Activated CD8-positive, alpha-beta memory T cell treated with anti-CD3 and anti-CD28 coated beads, Interleukin-2, amount 50 U/mL, for 24 hours (primary cell): ENCODE results near the gene PHACTR2.
"Not testable (repeated sequence)": the region's sequence is repeated elsewhere in the genome, so short reads cannot be mapped to it uniquely, and the experiment has no call there.

Experiments used
- DNase-seq: peaks from one replicate; pipeline ENCODE4 v3.0.0-alpha.2; 2020; ENCODE audit errors: extremely low read depth

The PHACTR2 gene

DNA sequence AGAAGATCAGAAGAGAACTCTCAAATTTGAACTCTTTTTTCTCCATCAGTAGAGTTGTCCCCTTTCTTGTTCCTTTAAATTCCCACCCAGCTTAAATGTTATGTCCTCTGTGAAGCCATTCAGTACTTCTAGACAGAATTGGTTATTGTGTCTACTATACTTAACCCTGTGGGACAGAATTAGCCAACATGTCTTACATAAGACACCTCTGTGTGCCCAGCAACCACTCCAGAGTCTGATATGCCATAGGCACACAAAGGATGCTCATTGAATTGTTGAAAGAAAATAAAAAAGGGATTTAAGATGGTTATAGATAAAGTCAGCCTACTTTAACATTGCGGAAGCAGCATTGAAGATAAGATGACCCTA is 88.4 kb downstream of the PHACTR2 start:
- DNase-seq = no peak

GRCh38 chr6:143767433-143767832 is 89.7 kb downstream of the PHACTR2 start:
- no peak for DNase-seq

DNA sequence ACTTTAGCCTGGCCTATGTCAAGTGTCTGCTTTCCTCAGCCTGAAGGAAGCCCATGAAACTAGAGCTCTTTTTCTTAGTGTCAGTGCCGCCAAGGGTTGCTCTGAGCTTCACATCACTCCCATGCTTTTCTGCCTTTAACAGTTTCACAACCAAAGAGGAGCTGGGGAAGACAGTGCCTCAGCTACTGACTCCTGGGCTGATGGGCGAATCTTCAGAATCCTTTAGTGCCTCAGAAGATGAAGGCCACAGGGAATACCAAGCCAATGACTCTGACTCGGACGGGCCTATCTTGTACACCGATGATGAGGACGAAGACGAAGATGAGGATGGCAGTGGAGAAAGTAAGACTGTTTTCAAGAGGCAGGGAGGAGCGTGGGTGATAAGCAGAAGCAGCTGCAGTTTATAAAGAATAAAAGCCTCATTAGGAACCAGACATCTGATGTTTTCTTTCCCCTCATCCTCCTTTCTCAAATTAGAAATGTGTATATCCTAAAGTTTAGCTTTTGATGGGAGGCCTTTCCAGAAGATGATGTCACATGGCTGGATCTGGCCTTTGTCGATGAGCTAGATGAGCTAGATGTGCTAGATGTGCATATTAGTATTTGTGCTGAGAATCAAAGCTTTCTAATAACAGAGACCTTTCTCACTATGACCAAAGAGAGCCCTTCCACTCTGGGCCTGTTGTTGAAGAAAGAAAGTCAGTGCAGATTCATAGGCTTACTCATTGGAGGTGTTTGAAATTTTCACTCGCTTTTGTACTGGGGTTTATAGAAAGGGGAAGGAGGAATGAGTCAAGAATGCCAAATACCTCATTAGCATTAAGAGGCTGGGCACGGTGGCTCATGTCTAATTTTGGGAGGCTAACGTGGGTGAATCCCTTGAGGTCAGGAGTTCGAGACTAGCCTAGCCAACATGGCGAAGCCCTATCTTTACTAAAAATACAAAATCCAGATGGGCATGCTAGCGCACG is 94.6 kb downstream of the PHACTR2 start:
- no peak for DNase-seq

DNA sequence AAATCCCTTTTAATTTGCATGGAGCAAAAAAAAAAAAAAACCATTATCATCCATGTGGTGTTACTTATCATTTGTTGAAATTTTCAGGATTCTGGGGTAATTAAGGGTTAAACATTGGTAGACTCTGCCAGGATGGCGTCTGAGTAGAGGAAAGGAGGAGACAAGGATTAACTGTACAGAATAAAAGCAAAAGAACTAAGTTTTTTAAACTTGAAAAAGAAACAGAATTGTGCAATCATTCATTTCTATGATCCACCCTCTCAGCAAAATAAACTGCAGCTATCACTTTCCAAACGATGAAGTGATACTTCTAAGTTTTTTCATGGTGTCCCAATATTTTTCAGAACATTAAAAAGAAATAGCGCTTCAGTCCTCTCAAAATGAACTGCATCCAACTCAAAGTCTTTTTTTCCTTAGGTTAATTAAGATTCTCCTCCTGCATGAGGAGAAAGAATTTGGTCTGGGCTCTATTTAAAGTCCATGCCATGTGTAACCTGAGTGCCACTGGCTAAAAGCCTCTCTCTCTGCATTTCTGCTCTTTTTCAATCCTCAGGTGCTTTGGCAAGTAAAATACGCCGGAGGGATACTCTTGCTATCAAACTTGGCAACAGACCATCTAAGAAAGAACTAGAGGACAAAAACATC is 95.9 kb downstream of the PHACTR2 start:
- no peak for DNase-seq

GRCh38 chr6:143774347-143774746 is 96.6 kb downstream of the PHACTR2 start:
- no peak for DNase-seq

DNA sequence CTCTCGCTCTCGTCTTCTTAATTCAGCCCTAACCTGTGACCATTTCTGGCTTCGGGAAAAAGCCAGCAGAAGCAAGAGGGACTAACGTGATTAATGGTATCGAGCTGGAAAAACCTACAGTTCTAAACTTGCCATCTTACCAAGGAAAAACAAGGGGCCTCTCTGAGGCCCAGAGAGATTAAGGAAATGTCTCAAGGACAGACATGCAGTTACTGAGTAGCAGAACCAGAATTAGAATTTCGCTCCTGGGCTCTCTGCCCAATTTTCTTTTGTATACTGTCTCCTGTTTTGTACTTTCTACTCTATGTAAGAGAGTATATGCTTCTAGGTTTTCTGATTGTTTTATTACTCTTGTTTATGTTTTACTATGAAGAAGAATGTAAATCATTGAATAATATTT is 97.6 kb downstream of the PHACTR2 start:
- no peak for DNase-seq

- DNase-seq = no peak
Measured at GRCh38 chr6:143778926-143779325, 101.2 kb downstream of the PHACTR2 start.

GRCh38 chr6:143782481-143782880 is 104.7 kb downstream of the PHACTR2 start:
- DNase-seq = no peak

GRCh38 chr6:143783077-143783476 is 105.3 kb downstream of the PHACTR2 start:
- DNase-seq = no peak

DNA sequence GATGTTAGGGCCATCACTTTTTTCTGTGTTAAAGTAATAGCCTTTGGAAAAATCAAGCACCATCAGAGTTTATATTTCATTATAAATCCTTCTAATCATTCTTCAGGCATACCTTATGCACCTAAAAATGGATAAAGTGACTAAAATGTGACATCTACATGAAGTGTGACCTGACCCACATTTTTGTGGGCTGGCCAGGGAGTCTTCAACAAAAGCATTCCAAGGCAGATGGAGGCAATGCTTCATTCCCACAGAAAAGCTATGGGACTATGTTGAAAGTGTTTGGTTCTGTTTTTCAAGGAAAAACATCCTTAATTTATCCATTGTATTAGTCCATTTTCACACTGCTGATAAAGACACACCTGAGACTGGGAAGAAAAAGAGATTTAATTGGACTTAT is 106.6 kb downstream of the PHACTR2 start:
- DNase-seq = no peak

- not testable (repeated sequence) for DNase-seq
Measured at GRCh38 chr6:143786371-143786770, 108.6 kb downstream of the PHACTR2 start.

- DNase-seq = no peak
Measured at GRCh38 chr6:143792402-143793279, 114.9 kb downstream of the PHACTR2 start.

GRCh38 chr6:143793280-143793619 is 115.5 kb downstream of the PHACTR2 start:
- DNase-seq = no peak

DNA sequence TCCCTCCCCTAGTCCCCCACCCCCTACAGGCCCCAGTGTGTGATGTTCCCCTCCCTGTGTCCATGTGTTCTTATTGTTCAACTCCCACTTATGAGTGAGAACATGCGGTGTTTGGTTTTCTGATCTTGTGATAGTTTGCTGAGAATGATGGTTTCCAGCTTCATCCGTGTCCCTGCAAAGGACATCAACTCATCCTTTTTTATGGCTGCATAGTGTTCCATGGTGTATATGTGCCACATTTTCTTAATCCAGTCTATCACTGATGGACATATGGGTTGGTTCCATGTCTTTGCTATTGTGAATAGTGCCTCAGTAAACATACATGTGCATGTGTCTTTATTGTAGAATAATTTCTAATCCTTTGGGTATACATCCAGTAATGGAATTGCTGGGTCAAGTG is 118.8 kb downstream of the PHACTR2 start:
- DNase-seq = not testable (repeated sequence)

DNA sequence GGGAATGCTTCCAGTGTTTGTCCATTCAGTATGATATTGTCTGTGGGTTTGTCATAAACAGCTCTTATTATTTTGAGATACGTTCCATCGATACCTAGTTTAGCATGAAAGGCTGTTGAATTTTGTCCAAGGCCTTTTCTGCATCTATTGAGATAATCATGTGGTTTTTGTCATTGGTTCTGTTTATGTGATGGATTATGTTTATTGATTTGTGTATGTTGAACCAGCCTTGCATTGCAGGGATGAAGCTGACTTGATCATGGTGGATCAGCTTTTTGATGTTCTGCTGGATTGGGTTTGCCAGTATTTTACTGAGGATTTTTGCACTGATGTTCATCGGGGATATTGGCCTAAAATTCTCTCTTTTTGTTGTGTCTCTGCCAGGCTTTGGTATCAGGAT is 120.7 kb downstream of the PHACTR2 start:
- DNase-seq = not testable (repeated sequence)

DNA sequence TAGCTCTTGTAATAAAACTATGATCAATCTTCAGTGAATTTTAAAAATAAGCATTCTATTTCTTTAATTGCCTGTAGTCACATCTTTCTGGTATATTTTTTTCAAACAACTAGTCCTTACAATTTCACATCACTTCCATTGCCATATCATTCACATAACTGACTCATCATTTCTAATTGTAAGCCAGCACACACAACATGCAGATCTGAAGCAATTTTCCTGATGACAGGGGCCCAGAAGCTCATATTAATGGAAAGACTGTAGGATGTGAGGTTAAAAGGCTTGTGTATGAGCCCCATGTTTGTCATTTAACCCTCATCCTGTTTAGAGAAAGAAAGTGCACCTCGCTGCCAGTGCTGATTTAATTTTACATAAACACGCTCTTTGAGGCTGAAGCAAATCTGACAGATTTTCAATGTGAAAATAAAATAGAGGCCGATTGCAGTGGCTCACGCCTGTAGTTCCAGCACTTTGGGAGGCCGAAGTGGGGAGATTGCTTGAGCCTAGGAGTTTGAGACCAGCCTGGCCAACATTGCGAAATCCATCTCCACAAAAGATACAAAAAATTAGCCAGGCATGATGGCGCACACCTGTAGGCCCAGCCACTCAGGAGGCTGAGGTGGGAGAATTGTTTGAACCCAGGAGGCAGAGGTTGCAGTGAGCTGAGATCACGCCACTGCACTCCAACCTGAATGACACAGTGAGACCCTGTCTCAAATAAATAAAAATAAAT is 125.2 kb downstream of the PHACTR2 start:
- no peak for DNase-seq

- no peak for DNase-seq
Measured at GRCh38 chr6:143803769-143804568, 126.2 kb downstream of the PHACTR2 start.

GRCh38 chr6:143804835-143805239 is 127.1 kb downstream of the PHACTR2 start:
- DNase-seq = no peak

DNA sequence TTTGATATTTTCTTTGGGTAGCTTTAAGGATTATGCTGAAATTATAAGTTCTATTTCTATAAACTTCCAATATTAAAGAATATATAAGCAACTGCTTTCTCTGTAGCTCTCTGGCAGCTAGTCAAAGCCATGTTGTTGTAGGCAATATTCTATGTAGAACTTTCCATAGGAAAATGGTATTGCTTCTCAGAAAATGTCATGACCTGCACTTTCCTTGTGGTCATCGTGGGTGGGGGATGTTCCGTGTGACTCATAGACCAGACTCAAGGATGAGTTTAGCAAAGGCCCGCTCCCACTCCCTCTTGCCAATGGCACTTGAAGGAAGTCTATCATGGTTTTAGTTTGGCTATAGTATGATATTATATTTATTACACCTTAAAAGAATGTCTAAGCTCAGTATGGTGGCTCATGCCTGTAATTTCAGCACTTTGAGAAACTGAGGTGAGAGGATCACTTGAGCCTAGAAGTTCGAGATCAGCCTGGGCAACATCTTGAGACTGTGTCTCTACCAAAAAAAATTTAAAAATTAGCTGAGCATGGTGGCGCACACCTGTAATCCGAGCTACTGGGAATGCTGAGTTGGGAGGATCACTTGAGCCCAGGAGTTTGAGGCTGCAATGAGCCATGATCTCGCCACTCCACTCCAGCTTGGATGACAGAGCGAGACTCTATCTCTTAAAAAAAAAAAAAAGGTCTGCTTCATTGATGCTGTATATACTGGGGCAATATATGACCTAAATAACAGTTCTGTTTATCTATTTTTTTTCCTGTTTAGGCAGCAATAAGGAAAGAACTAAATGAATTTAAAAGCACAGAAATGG is 128.7 kb downstream of the PHACTR2 start:
- DNase-seq = peak; percentile 77
